ENCODE measurements around the gene RAB11FIP4. TPM values are rescaled to one million over a fixed set of nuclear protein-coding genes. Genes with fewer than 3 reads are reported as not detected.

Gene RAB11FIP4
- total and polyA plus RNA-seq, 2 donors (not counting 1 experiment from before 2014, with no cell fraction given) = 0.16 to 0.66 TPM

GRCh38 chr17:31532081-31532480 is 140.6 kb downstream of the RAB11FIP4 start:
- DNase-seq (ENCODE audit: low read depth in 2 of 2) = no peak
- Histone ChIP-seq H3K27ac (ENCODE audit: insufficient read depth, low read length) (no peak overlapping the region), H3K9ac (ENCODE audit: insufficient read depth, low read length) (no peak overlapping the region), H3K9me3 (ENCODE audit: control insufficient read depth, insufficient read depth, low read depth, low read length) (no peaks in the 10 kb centered on the region), H3K4me2 (ENCODE audit: extremely low read depth, insufficient read depth, low read length) (no peak overlapping the region), H3K27me3 (ENCODE audit: control insufficient read depth, insufficient read depth, low read length) (no peaks in the 10 kb centered on the region), H2AFZ (ENCODE audit: low read length) (no peak overlapping the region), H3K79me2 (ENCODE audit: control insufficient read depth, insufficient read depth, low read length) (no peaks in the 10 kb centered on the region), H3K4me3 (replicated peaks in 1 of 4; ENCODE audit: control extremely low read depth in 1 of 4, insufficient read depth in 1 of 4, low read depth in 3 of 4, low read length in 4 of 4) (no peak overlapping the region), H3K4me1 (ENCODE audit: control insufficient read depth, extremely low read depth, insufficient read depth, low read length) (peaks cover 8% of the 10 kb centered on the region), H4K20me1 (ENCODE audit: control insufficient read depth, extremely low read depth, insufficient read depth, low read length) (no peaks in the 10 kb centered on the region), H3K36me3 (ENCODE audit: control insufficient read depth, insufficient read depth, low read length) (no peaks in the 10 kb centered on the region)
- TF ChIP-seq EZH2 (IDR thresholded peaks at IDR 0.05; ENCODE audit: low read length, missing control alignments) = no peak

- H3K27me3 ChIP-seq (ENCODE audit: control insufficient read depth, insufficient read depth, low read length) = no peaks in the 10 kb centered on the region
Observed at GRCh38 chr17:31532526-31532925, 141.1 kb downstream of the RAB11FIP4 start.

GRCh38 chr17:31533546-31534155 is 142.2 kb downstream of the RAB11FIP4 start:
- peak; percentile 18 to 31 for TF ChIP-seq CTCF (conservative IDR thresholded peaks at IDR 0.05 in 1 of 2, IDR thresholded peaks at IDR 0.05 in 1 of 2; ENCODE audit: low read depth in 1 of 2, low read length in 2 of 2)
- no peak for TF ChIP-seq EZH2 (IDR thresholded peaks at IDR 0.05; ENCODE audit: low read length, missing control alignments)
- H3K4me1 ChIP-seq (ENCODE audit: control insufficient read depth, extremely low read depth, insufficient read depth, low read length) = peaks cover 11% of the 10 kb centered on the region
- H3K79me2 ChIP-seq (ENCODE audit: control insufficient read depth, insufficient read depth, low read length) = no peaks in the 10 kb centered on the region
- H3K9ac ChIP-seq (ENCODE audit: insufficient read depth, low read length) = no peak overlapping the region
- H3K4me3 ChIP-seq (replicated peaks in 1 of 4; ENCODE audit: control extremely low read depth in 1 of 4, insufficient read depth in 1 of 4, low read depth in 3 of 4, low read length in 4 of 4) = no peak overlapping the region
- no peak overlapping the region for H3K27ac ChIP-seq (ENCODE audit: insufficient read depth, low read length)
- no peaks in the 10 kb centered on the region for H4K20me1 ChIP-seq (ENCODE audit: control insufficient read depth, extremely low read depth, insufficient read depth, low read length)
- peak; percentile 52 to 85 for DNase-seq (ENCODE audit: low read depth in 2 of 2)
- no peaks in the 10 kb centered on the region for H3K36me3 ChIP-seq (ENCODE audit: control insufficient read depth, insufficient read depth, low read length)
- H2AFZ ChIP-seq (ENCODE audit: low read length) = peak overlapping the region; percentile 35
- H3K9me3 ChIP-seq (ENCODE audit: control insufficient read depth, insufficient read depth, low read depth, low read length) = no peaks in the 10 kb centered on the region
- H3K4me2 ChIP-seq (ENCODE audit: extremely low read depth, insufficient read depth, low read length) = no peak overlapping the region
- H3K27me3 ChIP-seq (ENCODE audit: control insufficient read depth, insufficient read depth, low read length) = no peaks in the 10 kb centered on the region

More at GRCh38 chr17:31532526-31532925, 141.1 kb downstream of the RAB11FIP4 start:
- no peak for DNase-seq (ENCODE audit: low read depth in 2 of 2)
- Histone ChIP-seq H3K36me3 (ENCODE audit: control insufficient read depth, insufficient read depth, low read length) (no peaks in the 10 kb centered on the region), H3K79me2 (ENCODE audit: control insufficient read depth, insufficient read depth, low read length) (no peaks in the 10 kb centered on the region), H3K9me3 (ENCODE audit: control insufficient read depth, insufficient read depth, low read depth, low read length) (no peaks in the 10 kb centered on the region), H3K4me1 (ENCODE audit: control insufficient read depth, extremely low read depth, insufficient read depth, low read length) (peaks cover 8% of the 10 kb centered on the region), H3K27ac (ENCODE audit: insufficient read depth, low read length) (no peak overlapping the region), H3K4me2 (ENCODE audit: extremely low read depth, insufficient read depth, low read length) (no peak overlapping the region), H4K20me1 (ENCODE audit: control insufficient read depth, extremely low read depth, insufficient read depth, low read length) (no peaks in the 10 kb centered on the region), H3K9ac (ENCODE audit: insufficient read depth, low read length) (no peak overlapping the region), H2AFZ (ENCODE audit: low read length) (no peak overlapping the region), H3K4me3 (replicated peaks in 1 of 4; ENCODE audit: control extremely low read depth in 1 of 4, insufficient read depth in 1 of 4, low read depth in 3 of 4, low read length in 4 of 4) (no peak overlapping the region)
- no peak for TF ChIP-seq CTCF (conservative IDR thresholded peaks at IDR 0.05 in 1 of 2, IDR thresholded peaks at IDR 0.05 in 1 of 2; ENCODE audit: low read depth in 1 of 2, low read length in 2 of 2)
- TF ChIP-seq EZH2 (IDR thresholded peaks at IDR 0.05; ENCODE audit: low read length, missing control alignments) = no peak
